NCI-H146 treated with DMSO at 0.1 percent for 48 hours (cell line): ENCODE data around the gene MXRA8.

ENCODE experiments used
- DNase-seq: peaks from one replicate; lab custom pipeline; 2025; ENCODE audit not compliant: unreplicated experiment; lab: John Stamatoyannopoulos, UW

MXRA8 gene

DNA sequence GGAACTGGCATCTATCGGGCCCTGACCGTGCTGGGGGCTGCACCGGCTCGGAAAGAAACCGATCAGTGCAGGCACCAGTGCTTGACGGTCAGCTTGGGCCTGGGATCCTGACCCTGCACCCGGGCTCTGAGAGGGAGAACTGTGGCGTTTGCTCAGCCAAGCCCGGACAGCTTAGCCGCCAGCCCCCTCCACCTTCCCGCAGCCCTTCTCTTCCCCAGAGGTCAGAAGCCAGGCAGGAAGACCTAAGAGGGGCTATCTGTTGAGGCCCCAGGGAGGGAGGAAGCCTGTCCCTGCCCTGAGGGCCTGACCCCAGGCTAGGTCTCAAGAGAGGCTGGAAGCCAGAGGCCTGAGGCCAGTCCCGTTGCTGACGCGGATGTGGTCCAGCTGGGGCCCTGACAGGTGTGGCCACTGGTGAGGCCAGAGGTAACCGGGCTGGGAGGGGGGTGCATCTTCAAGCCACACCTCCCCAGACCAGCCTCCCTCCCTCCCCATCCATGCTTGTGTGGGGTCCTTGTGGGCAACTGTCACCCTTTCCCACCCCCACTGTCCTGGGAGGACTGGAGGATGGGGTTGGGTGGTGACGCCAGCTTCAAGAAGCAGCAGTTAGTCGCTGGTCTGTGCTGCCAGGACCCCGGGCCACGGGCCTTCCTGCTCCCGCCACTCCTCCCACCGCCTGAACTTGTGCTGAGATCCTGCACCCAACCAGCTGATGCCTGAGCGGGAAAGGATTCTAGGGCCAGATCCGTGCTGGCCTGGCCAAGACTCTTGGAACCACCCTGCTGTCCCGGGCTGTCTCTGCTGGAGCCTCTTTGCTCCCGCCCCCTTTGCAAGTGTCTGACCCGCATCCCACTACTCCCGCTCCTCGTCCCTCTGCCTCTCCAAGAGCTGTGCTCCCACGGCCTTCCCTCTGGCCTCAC, 6.6 kb downstream of the MXRA8 start:
- no peak for DNase-seq

DNA sequence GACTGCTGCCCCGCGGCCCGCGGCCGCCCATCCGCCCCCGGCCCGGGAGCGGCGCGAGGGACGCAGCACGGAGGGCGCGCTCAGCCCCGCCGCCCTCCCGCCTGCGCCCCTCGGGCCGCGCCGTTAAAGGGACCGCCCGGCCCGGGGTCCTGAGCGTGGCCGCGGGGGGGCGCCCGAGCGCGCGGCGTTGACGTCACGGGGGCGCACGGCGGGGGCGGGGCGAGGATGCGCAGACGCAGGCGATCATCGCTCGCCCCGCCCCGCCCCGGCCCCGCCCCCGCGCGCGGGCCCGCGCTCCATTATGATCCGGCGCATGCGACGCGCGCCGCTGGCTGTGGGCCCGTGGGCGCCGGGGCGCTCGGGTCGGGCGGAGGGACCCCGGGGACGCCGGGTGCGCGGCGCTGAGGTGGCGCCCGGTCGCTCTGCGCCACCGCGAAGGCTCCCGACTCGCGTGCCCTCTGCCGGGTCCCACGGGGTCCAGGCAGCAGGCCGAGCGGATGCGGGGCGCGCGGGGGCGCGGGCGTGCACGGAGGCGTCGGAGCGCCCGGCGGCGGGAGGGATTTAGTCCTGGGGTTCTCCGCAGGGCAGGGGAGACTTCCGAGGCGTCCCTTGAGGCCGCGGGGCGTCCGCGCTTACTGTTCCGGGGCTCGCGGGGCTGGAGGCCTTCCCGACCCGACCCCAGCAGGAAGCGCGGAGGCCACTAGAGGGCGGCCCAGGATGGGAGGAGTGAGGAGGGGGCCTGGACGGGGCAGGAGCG, 8.9 kb downstream of the MXRA8 start, which contains the start of gene DVL1:
DVL1 (minus strand) TSS at position 163 of the 757 bp plus-strand sequence. CDS start 353 bp downstream, outside the sequence.
- DNase-seq: no peak

DNA sequence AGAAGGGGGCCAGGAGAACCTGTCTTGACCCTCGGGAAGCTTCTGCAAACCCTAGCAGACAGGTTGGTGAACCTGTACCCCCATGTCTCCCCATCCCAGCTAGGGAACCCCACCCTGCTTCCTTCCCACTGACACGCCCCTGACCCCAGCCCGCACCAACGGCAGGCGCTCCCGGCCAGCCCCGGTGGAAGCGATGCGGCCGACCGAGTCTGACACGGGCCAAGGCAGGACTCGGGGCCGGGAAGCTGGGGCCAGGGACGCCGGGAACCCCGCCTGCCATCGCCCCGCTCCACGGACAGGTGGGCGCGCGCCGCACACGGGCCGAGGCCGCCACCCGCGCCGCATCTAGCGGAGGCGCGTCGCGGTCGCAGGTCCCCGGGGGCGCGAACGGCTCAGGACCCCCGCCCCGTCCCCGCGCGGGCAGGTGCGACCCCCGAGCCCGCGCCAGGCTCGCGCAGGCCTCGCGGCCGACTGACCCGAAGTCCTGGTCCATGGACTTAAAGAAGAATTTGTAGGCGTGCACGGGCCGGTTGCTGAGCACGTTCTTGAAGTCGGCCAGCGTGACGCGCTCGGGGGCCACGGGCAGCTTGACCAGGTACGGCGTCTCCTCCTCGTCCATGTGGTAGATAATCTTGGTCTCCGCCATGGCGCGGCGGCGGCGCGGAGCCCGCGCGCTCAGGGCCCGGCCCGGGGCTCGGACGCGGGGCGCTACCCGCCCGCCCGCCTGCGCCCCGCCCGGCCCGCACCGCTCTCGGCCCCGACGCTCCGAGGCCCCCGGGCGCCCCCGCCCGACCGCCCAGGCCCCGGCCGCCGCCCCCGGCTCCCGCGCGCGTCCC, 9.7 kb downstream of the MXRA8 start:
- DNase-seq: no peak

DNA sequence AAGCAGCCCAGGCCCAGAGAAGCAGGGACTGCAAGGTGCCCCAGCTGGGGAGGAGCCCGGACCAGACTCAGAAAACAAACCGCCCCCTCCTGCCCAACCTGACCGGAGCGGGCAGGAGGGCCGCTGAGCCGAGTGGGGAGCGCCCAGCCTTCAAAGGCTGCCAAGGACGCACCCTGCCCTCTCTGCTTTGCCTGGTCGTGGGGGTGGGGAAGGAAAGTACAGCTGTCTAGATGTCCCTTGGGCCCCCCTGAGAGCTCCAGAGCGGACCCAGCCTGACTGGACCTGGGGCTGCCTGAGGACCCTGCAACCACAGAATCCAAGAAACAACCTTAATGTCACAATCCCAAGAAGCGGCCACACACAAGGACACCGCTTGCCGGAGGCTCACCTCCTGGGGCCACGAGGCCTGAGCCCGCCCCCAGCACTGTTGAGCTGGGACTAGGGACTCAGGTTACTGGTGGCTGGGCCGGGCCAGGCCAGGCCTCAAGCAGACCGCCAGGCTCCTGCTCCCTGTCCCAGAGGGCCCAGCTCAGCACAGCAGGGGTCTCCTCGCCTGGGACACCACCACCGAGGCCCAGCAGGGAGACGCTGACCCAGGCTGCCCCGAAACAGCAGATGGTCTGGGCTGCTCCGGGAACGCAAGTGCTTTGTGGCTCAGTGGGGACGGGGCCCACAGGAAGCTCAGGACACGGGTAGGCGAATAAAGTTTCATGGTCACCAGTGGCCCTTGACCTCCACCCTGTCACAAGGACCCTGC, 10.5 kb downstream of the MXRA8 start:
- DNase-seq: no peak

DNA sequence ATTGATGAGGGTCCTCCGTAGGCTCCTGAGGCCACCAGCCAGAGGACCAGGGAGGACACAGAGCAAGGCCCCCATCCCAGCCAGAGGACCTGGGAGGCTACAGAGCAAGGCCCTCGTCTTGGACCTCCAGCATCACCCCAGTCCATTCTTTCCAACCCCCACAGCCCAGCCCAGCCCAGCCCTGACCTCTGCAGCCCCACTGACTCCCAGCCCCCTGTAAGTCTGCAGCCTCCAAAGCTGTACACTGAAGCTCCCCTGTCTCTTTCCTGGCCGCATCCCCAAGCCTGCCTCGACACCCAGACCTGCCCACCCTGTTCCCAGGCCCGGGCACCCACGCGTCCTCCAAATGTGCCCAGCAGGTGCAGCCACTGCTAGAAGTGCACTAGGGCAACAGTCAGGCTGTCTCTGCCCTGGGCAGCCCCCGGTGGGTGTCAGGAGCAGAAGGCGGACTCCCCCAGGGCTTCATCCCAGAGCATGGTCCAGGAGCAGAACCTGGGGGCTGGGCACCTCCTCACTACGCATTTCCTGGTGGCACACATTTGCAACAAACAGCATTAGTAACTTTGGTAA, 11.2 kb downstream of the MXRA8 start:
- DNase-seq: no peak

DNA sequence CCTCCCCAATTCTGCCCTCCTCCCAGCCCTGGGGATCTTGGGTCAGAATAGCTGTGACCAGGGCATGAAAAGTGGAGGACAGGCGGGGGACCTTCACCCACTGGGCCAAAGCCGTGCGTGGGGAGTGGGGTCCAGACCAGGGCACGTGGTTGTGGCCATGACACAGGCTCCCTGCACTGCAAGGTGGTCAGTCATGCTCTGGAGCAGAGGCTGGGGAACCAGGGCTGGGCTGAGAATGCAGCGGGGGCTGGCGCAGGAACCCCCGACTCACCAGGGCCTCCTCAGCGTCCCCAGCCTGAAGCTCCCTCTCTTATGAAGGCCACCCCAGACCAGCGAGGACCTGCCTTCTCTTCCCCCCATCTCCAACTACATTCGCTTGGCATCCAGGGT, 11.9 kb downstream of the MXRA8 start:
- DNase-seq: no peak

DNA sequence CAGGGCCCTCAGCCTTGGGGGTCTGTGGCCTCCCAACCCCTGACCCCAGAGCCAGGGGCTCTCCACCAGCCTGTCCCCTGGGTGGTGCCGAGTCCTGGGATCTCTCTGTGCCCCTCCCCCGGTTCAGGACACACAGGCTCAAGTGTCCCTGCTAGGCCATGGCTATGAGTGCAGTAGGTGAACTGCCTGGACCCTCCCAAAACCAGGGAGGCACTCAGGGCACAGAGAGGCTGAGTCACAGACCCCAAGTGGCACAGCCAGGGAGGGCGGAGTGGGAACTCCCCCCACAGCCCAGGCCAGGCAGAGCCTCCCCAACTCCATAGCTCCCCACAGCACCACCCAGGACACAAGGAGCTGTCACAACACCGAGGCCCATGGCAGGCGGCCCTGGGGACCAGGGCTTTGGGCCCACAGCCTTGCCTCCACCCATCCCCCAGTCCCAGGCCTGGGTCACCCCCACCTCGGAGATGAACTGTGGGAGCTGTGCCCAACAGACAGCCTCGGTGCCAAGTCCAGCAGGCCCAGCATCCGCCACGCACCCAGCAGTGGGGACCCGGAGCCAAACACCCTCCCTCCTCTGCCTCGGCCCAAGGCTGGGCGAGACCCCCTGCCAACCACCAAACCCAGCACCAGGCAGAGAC, 12.4 kb downstream of the MXRA8 start:
- DNase-seq: no peak

DNA sequence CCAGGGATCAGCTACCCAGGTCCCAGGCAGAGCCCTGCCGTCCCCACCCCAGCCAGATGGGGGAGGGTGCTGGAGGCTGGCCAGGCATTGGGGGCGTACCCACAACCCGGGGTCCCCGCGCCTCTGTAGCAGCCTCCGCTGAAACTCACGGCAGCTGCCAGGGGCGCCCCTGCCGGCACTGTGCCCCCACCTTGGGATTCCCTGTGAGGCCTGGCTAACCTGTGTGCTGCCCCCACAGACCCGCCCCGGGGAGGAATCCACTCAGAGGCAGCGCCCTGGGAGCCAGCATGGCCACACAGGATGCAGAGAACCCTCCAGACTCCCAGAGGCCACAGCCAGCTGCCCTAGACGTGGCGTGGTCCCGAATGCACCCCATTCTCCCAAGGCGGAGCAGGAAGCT, 13.0 kb downstream of the MXRA8 start:
- DNase-seq: no peak

DNA sequence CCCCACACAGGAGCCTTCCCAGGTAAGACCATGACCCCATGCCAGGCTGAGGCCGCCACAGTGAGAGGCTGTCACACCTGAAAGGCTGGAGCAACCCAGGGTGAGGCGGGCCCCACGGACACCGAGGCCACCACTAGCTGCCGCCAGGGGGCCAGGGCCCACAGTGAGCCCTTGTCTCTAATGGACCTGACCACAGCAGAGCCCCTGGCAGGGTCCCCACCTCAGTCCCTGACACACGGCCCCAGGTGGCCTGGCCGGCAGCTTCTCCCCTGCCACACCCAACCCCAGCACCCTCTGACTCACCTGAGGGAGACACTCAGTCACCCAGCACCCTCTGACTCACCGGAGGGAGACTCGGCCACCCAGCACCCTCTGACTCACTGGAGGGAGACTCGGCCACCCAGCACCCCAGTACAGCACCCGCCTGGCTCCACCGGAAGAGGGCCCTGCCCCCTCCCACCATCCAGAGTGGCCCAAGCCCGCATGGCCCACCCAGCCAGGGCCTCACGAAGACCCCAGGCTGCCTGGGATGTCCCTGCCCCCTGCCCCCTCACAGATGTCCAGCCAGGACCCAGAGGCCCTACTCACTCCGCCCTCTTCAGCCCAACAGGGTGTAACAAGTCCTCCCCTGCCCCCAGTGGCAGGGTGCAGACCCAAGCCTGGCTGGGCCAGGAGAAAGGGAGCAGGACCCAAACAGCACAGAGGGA, 13.5 kb downstream of the MXRA8 start:
- no peak for DNase-seq

DNA sequence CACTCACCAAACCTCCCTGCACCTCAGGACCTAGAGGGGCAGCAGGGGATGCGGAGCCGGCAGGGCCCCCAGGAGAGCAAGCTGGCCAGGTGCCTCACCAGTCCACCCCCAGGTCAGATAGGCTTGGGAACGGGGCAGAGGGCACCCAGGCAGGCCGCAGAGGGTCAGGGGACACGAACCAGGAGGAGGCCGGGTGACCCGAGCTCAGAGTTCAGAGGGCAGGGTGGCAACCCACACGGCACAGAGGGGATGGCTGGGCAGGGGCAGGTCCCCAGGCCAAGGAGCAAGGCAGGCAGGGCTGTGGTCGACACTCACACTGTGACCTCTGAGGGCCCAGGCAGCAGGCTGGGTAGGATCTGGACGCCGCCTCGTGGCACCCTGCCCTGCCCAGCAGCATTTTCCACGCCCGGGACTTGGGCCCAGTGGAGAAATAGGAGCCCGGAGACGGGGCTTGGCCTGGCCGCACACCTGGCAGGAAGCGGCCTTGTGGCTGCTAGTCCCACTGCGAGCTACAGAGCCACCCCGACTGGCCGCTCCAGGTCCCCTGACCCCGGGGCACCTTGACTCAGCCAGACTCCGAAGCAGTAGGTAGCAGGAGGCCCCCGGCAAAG, 14.4 kb downstream of the MXRA8 start:
- no peak for DNase-seq

DNA sequence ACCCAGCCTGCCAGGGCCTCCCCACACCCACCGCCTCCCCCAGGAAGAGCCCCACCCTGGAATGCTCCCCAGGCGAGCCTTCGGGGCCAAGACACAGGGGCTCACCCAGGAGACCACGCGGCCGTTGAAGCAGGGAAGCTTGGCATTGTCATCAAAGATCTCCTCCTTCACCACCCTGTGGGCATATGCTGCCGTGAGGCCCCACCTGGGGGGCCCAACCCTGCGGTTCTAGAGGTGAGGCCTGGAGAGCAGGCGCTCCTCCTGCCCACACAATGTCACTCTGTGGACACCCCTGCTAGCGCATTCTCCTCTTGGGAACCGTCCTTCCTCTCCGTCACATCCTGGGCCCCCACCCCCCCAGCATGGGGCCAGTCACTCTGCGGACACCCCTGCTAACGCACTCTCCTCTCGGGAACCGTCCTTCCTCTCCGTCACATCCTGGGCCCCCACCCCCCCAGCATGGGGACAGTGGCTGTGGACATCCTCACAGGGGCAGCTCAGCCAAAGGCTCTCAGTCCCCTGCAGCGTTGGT, 15.7 kb downstream of the MXRA8 start:
- DNase-seq: no peak

DNA sequence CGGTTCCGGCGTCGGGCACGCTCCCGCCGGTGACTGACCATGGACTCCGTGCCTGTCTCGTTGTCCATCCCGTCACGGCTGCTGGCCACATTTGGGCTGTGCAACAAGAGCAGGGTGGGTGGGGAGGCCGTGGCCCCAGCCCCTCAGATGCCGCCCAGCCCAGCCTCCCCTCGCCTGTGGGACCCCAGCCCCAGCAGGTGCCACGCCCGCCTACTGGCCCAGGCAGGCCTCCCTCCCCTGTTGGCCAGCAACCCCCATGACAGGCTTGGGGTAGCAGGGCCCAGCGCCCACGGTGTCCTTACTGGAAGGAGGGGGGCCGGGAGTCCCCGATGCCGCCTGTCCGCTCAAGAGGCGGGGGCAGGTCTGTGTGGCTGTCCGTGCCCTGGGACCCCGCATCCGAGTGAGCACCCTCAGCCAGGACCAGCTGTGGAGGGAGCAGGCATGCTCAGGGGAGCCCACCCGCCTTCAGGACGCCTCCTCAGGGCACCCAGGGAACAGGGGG, 16.2 kb downstream of the MXRA8 start:
- no peak for DNase-seq

DNA sequence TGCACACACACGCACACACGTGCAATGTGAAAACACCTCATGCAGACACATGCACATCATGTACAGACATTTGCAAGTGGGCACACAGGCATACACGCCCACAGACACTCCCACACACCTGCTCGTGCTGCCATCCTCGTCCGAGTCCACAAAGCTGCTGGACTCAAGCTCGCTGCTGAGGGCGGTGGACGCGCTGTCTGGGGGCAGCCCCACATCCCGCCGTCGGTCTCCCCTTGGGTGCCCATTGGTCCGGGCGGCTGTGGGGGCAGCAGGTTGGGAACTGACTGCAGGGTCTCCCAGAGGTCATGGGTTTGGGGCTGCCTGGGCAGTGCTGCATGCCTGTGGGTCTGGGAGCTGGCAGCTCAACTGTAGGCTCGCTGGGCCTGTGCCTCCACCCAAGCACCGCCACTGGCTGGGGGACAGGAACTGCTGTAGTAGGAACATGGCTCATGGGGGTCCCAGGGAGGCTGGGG, 16.8 kb downstream of the MXRA8 start:
- no peak for DNase-seq

DNA sequence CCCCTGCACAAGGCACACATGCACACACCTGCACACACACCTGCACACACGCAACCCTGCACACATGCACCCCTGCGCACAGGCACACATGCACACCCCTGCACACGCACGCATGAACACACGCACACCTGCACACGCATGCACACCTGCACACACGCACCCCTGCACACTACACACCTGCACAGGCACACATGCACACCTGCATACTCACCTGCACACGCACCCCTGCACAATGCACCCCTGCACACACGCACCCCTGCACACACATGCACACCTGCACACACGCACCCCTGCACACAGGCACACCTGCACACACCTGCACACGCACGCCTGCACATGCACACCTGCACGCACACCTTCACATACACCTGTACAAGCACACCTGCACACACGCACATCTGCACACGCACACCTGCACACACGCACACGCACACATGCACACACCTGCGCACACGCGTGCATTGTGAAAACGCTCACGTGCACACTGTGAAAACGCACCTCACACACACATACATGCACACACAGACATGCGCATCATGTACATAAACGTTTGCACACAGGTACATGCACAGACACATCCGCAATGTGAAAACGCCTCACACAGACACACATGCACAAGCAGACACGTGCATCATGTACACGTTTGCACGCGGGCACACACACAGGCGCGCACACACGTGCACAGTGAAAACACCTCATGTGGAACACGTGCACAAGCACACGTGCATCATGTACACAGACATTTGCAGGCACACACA, 17.4 kb downstream of the MXRA8 start:
- no peak for DNase-seq

DNA sequence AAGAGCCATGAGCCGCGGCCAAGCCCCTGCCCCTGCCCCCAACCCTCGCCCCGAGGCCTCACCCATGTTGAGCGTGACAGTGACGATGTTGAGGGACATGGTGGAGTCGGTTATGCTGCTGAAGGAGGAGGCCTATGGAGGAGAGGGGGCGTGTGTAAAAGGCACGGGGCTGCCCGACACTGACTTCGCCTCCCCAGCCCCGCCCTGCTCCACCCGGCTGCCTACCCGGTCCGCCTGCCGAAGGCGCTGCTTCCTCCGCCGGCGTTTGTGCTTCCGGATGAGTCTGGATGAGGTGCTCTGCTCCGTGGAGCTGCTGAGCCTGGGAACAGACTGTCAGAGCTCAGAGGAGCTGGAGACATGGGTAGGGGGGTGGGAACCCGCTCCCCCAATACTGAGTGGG, 18.2 kb downstream of the MXRA8 start:
- no peak for DNase-seq

DNA sequence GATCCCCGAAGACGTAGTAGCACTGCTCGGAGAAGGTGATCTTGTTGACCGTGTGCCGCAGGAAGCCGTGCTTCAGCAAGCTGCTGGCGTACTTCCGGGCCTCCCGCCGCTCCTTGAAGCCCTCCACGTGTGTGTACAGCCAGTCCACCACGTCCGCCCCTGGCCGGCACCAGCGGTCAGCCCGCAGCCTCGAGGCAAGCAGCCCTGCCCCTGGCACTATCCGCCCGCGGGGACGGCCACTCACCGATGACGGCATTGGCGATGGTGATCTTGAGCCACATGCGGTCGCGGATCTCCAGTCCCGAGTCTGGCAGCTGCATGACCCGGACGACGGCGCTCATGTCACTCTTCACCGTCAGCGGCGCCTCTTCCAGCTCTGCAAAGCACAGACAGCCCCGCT, 20.1 kb downstream of the MXRA8 start:
- no peak for DNase-seq

DNA sequence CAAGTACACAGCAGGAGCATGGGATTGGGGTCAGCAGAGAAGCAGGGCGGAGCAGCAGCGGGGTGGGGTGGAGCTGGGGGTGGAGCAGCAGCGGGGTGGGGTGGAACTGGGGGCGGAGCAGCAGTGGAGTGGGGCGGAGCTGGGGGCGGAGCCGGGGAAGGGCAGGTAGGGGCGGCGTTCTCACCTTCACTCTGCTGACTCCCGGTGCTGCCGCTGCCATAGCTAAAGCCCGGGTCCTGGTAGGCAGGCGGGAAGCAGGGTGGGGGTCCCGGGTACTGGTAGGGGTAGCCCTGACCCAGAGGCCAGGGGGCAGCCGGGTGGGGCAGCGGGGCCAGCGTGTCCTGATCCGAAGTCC, 20.6 kb downstream of the MXRA8 start:
- DNase-seq: no peak
